ENCODE measurements around the gene POLR1H.

Gene POLR1H

DNA sequence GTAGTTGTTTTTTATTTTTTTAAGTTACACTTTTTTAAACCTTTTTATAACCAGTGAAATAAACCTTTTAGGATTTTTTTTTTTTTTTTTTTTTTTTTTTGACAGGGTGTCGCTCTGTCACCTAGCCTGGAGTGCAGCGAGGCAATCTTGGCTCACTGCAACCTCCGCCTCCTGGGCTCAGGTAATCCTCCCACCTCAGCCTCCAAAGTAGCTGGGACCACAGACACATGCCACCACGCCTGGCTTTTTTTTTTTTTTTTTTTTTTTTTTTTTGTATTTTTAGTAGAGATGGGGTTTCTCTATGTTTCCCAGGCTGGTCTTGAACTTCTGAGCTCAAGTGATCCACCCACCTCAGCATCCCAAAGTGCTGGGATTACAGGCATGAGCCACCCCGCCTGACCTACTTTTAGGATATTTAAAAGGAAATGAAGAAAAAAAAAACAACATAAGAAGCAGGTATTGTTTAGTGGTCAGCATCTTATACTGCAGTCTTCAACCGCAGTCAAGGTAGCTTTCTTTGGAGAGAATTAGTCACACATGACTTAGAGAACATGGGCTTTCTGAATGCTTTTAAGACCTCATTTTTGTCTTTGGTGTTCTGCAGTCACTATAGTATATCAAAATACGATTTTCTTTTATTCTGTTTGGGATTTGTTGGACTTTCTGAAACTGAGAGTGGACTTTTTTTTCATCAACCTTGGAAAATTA is 1.6 kb downstream of the POLR1H start:
- no peak for DNase-seq (ENCODE audit: low spot score)

DNA sequence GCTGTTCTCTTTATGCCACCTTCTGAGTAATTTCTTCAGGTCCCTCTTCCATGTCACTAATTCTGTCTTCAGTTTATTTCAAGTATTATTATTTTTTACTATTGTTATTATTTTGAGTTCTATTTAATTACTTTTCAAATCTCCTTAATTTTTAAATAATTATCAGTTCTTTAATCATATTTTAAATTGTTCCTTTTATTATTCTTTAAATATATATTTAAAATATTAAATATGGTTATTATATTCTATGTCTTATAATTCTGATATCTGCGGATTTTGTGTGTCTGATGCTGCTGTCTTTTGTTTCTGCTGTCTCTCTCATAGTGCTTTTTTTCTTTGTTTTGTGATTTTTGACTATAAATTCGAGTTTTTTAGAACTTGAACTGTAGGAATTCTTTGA is 2.2 kb downstream of the POLR1H start:
- no peak for DNase-seq (ENCODE audit: low spot score)

DNA sequence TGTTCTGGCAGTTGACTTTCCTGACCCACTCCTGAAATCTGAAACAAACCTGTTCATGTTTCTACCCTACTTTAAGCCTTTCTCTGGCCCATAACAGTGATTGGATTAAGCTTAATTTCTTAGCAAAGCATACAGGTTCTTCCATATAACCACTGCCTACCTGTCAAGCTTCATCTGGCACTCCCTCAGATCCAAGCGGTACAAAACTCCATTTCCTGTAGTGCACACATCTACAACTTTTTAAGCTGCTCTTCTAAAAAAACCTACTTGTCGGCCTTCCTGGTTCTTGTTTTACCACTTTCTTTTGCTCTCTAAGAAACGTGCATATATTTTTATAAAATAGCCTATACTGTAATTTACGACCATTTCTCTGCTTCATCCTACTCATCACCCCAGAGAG is 5.0 kb downstream of the POLR1H start:
- no peak for DNase-seq (ENCODE audit: low spot score)

DNA sequence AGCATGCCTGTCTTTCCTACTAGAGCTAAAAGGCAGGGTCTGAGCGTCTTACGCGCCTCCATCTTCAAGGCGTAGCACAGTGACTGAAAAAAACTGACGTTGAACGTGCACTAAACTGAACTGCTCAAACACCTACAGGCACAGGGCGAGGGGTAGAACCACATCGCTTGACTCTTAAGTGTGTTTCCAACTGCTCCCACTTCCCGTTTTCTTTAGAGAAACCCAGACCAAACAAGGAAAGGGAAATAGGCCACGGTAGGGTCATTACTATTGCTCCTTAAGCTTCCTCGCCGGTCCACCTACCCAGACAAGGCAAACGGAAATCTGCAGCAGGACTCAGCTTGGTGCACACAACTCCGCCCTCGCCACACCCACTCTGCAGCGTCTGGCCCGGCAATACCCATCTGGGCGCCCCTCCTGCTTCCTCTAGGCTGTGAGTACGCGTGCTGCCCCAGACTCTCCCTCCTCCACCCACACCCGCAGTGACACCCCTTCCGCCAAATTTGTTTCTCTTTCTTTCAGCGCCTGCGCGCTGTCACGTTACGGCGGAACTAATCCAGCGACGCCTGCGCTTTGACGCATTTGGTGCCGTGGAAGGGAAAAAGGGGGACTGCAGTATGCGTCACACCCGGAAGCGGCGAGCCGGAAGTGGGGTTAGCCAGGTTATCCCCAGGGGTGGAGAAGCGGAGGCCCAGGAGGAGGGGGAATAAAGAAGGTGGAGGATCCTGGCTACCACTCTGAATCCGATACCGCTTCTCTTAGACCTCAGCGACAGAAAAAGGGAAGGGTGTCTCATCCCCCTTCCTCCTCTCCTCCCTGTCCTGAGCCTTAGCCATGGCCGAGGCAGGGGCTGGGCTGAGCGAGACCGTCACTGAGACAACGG is 5.8 kb downstream of the POLR1H start, which contains the start of gene PPP1R11:
Gene PPP1R11, plus strand, starts transcription at position 622 of the 883 bp plus-strand sequence. Its CDS starts 213 bp downstream, at position 835.
- peak; percentile 100 for DNase-seq (ENCODE audit: low spot score)

DNA sequence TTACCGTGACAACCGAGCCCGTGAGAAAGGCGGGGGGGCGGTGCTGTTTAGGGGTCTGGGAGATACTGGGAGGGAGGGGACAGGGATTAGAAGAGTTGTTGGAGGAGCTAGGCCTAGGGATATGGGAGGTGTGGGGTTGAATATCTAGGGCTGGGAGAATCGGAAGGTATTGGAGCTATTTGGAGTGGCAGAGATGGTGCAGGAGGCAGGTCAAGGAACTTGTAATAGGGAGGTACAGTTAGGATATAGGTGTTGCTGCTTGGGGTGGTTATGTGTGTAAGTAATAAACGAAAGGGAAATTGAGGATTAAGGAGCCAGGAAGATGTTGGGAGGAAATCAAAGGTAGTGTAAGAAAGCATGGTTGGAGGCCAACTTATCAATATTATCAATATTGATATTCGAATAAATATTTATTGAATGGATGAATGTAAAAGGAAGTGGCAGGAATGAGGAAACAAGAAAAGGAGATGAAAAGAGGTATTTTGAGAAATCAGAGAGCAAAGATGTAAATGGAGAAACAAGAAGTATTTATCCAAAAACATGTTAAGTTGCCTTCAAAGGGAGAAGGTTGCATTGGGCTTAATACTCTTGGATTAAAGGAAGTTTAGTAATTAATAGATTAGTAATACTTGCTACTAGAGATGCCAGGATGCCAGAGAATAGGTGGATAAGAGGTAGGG is 6.5 kb downstream of the POLR1H start:
- DNase-seq (ENCODE audit: low spot score), result no peak

DNA sequence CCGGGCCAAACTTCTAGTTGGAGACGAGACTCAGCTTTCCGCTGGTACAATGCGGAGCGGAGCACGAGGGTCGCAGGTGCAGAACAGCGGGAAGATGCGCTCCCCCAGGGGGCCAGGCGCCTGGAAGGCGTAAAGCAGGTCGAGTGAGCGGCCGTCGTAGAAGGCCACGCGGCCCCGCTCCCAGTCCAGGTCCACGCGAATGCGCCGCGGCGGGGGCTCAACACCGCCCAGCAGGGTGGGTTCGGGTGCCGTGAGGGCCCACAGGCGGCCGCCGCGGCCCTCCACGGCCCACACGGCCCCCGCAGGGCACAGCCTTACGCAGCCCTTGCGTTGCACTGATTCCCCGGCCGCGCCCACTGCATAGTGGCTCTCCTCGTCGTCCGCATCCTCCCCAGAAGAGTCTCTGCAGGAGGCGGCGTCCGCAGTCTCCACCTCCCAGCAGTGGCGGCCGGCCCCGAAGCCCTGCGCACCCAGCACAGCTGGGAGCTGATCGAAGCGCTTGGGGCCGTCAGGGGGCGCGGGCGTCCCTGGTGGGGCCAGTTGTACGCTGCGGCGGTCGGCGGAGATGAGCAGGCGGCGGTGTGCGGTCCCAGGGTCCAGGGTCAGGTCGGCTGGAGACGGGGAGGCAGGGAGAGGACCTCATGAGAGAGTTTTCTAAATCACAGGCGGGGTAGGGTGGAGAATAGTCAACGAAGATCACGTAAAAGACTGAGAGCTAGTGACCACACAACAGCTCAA is 10.2 kb downstream of the POLR1H start:
- no peak for DNase-seq (ENCODE audit: low spot score)

DNA sequence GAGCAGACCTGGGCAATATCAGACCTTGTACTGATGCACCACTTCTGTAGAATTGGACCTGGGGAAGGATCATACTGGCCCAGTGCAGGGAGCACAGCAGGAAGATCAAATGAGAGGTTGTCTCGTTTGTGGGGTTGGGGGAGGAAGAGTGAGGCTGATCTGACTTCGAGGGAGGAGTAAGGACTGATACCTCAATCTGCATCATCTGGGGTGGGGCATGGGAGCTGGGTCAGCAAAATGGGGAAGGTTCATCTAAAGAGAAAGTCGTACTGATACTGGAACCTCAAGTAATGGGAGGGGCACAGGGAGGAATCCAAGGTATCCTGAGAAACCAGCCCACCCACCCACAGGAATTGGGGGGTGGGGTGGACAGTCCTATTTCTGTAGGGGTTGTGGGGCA is 10.8 kb downstream of the POLR1H start:
- DNase-seq (ENCODE audit: low spot score), result no peak

DNA sequence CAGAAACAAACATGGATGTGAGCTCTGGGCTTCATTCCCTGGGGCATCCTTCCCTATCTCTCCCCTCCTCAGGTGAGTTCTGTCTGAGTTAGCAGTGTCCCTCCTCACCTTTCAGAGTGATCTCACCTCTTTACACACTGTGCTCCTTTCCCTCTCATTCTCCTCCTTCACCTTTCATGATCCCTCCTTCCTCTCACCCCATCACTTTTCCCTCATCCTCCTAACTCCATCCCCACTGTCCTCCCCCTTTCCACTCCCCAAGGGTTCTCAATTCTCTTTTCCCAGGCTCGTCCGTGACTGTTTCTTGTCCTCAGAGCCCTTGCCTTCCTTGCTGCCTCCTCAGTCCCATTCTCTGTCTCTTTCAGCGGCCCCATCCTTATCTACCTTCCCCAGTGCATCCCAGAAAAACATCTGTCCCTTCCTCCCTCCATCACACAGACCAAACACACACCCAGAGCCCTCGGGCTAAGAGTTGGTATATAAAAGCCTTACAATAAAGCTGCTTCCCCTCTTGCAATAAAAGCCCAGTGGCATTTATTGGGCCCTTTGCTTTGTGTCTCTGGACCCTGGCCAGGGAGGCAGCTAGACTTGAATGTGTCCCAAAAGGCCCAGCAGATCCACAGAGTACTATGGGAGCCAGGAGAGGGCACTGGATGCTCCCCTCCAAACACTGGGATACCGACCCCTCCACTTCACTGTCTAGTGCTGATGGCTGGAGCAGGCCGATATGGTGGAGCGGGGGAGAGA is 12.6 kb downstream of the POLR1H start:
- no peak for DNase-seq (ENCODE audit: low spot score)

DNA sequence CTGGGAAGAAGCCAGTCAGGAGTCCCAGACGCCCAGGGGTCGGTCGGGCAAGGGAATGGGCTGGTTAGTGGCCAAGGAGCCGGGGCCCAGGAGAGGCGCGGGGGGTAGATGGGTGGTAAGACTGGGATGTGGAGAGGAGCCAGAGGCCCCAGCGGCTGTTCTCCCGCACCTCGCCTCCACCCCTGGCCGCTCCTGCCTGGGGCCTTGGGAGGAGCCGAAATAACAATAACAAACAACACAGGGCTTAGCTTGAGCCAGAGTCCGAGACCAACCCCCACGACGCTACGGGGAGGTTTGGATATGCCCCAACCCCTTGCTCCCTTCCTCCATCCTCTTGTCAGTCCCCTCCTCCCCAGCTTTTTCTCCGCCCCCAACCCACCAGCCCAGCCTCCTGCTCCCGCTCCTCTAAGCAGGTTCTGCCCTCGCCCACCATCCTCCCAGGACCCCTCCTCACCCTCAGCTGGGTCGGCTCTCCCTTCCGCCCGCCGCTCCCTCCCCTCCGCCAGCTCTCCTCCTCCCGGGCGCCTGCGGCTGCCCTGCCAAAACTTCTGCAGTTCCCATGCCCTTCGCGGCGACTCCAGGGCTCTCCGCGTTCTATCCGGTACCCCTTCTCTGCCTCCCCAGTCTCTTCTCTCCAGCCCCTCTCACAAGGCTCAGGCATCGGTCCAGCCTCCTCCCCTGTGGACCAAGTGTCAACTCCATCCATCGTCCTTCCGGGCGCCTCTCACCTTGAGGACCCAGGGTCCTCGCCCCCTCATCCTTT is 13.4 kb downstream of the POLR1H start:
- DNase-seq (ENCODE audit: low spot score), result no peak

DNA sequence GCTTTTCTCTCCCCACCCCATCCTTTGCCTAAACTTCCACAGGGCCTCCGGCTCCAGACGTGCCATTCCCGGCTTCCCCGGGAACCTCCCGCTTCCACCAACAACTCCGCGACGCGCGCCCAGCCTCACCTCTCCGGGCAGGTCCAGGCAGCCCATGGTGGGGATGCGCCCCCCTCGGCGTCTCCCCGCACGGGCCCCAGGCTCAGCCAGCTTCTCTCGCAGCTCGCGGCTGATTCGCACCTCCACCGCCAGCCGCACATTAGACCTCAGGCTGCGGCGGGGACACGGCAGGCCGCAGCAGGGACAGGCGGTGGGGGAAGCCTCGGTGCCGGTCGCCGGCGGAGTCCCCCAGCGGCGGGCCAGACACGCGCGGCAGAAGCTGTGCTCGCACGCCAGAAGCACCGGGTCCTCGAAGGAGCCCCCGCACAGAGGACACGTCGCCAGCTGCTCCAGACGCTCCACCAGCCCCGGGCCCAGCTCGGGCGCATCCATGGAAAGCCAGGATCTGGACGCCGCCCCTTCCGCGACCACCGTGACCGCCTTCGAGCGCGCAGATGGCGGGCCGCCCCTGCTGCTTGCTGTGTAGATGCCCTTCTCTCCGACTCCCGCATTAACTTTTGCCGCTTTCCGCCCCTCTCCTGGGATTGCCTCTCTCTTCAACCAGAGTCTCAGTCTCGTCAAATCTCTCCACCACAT is 14.2 kb downstream of the POLR1H start, which contains the start of gene RNF39:
Gene RNF39, minus strand, starts transcription at position 676 of the 696 bp plus-strand sequence. Its CDS starts 184 bp downstream, at position 492.
- no peak for DNase-seq (ENCODE audit: low spot score)

DNA sequence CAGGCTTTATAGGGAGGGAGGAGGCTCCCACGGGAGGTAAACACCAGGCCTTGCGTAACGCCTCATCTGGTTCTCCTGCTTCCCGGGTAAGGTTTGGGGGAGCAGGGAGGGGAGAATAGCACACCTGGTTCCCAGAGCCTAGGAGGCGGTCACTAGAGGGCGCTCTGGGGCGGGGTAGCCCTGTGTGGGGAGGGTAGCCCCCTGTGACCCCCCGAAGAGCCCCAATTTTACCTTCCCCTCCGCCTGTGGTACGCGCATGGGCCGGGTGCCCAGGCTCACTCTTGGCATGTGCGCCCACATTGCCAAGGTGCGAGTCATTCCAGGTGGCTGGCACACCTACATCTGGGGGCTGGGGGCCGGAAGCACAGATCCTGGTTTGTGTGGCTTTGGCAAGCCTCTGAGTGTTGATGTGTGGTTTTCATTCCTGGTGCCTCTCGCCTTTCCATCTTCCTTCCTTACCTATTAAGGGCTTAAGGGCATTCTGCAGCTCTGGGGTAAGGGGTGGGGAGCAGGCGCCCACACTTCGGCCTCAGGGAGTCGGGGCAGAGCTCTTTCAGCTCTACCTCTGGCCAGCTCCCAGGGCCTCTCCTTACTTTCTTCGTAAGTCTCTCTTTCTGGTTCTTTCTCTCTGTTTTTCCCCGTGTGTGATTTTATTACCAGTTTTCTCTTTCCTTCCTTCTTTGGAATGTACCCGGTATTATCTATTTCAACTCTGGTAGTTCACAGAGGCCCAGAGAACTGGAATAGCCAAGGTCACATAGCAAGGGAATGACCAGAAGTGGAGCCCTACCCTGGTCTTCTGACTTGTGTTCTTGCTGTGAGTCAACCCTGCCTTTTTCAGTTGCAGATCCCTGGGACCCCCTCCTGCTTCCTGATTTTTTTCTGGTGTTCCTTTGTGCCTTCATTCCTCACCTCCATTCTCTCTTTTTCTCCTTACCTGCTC is 15.0 kb downstream of the POLR1H start:
- no peak for DNase-seq (ENCODE audit: low spot score)

DNA sequence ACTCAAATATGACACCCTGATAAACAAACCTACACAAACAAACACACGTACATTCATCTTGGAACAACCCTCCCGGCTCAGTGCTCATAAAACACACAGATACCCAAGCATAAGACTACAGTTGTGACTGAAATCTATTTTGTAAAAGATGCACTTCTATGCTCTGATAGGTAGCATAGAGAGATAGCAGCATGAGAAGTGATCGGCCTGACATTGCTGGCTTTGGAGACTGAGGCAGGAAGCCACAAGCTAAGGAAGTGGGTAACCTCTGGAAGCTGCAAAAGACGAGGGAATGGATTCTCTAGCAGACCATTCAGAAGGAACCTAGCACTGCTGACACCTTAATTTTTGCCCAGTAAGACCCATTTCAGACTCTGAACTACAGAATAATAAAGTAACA is 16.2 kb downstream of the POLR1H start:
- no peak for DNase-seq (ENCODE audit: low spot score)

DNA sequence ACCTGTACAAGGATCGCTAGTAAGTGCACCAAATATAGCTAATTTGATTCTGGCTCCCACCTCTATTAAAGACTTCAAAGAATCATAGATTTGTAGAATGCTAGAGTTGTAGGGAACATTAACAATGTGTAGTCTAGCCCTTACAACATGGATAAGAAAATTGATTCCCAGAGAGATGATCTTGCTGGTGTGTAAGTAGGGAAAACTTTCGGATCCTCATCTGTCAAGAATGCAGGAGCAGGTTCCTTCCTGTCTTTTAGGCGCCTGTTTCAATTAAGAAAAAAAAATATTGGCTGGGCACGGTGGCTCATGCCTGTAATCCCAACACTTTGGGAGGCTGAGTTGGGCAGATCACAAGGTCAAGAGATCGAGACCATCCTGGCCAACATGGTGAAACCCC is 26.8 kb downstream of the POLR1H start:
- no peak for DNase-seq (ENCODE audit: low spot score)

DNA sequence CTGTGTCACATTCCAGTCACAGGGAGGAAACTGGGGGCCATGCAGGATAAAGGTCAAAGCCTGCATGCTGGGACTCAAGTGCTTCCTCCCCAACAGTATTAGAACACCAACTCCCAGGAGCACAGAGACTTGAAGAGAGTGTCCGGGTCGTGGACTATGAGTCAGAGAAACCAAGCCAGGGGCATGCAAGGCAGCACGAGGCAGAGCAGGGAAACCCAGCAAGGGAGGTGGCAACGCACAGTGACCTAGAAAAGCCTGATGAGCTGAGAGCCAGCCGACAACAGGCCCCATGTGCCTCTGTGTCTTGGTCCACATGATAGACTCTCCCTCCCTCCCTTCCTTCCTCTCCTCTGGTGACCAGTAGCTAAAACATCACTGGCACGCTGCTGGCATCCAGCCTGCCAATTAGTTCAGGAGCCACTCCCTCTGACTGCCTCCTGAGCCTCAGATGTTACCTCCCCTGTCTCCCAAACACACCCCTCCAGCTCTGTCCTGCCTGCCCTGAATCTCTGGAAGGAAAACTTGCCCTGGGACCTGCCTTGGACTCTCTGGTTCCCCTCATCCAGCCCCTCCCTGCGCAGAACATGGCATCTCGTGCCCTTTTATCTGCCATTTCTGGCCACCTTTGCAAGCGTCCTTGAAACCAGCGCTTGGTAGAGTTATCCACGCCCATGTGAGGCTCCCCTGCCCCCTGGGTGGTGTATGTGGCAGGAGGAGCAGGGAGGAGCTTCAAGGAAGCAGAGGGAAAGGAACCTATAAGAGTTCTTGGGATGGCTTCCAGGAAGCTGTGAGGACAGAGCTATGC is 30.7 kb downstream of the POLR1H start:
- DNase-seq (ENCODE audit: low spot score), result no peak

DNA sequence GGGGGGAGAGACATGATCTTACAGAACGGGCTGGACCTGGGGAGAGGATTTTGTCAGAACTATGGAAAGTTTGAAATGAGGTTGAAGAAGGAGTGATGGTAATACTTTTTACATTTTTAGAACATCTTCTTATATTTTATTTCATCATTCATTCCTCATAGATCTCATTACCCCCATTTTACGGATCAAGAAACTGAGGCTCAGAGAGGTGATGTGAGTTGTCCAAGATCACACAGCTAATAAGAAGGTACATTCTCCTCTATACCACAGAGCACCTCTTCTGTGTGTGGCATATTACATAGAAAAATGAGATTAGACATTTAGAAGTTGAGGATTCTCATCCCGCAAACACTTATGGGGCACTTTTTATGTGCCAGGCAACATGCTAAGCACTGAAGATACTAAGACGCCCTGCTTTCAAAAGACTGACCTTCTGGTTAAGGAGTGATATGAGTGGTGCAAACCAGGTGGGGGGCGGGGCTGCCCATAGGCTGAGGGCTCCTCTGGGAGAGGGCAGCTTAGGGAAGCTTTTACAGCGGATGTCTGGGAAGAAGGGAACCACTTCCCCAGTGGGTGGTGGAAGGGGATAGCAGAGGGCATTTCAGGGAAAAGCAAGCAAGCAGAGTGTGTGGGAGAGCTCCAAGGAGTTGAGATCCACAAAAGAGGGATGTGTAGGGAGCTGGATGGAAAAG is 31.9 kb downstream of the POLR1H start:
- DNase-seq (ENCODE audit: low spot score), result no peak

DNA sequence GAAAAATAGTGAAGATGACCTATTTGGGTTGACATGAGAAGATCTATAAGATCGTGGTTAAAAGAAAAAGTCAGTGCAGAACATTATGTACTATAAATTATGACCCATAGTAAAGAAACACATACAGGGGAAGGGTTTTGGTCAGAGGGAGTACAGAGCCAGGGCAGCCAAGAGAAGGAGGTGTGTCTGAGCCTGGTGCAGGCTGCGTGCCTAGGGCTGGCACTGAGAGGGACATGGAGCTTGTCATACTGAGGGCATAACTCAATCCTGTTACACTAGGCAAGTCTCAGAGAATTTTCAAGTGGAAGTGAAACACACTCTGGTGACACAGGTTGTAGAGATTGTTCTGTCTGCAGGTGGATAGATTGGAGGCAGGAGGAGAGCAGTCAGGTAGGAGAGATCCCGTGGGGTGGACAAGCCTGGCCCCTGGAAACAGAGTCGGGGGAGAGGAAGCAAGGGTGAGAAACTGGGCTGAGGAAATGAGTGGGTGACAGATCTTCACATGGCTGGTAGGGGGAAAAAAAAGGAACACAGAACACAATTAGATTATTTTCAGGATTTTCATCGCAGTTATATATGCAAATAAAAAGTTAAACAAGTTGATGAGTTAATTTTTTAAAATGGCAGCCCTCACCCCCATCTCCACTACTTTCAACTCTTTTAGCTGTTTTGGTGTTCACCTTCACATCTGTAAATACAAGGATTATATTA is 33.0 kb downstream of the POLR1H start:
- DNase-seq (ENCODE audit: low spot score), result no peak
